Tibial artery (tissue), 4 donors: ENCODE measurements around the gene PCSK5.

Source experiments
- DNase-seq, 2 donors: peaks; one replicate each; pipeline ENCODE4 v3.0.0-alpha.2; 2019
- H3K27ac ChIP-seq, 2 donors: fragments of 200-600 bp; sonication (generic) in 1 of 2; 1 replicate in 1 of 2; 2 replicates in 1 of 2; pipeline ENCODE4 v1.5.1; 2018 to 2019; ENCODE audit warnings: mild to moderate bottlenecking in 1 of 2
- H3K27me3 ChIP-seq, 2 donors: fragments of 200-600 bp; sonication (generic) in 1 of 2; one replicate each; pipeline versions ENCODE4 v1.5.1 to v1.6.0; 2016 to 2019
- H3K36me3 ChIP-seq, 3 donors: fragments of 200-600 bp; sonication (generic) in 2 of 3; one replicate each; pipeline ENCODE4 v1.5.1; 2016 to 2019; ENCODE audit warnings: mild to moderate bottlenecking in 2 of 3
- H3K4me1 ChIP-seq, 4 donors: fragments of 200-600 bp; sonication (generic) in 2 of 4; 1 replicate in 3 of 4; 2 replicates in 1 of 4; pipeline ENCODE4 v1.5.1; 2016 to 2019
- H3K4me3 ChIP-seq, 2 donors: fragments of 200-600 bp; sonication (generic) in 1 of 2; 1 replicate in 1 of 2; 2 replicates in 1 of 2; pipeline ENCODE4 v1.5.1; 2018 to 2019; ENCODE audit warnings: mild to moderate bottlenecking in 2 of 2
- H3K9me3 ChIP-seq, 3 donors: fragments of 200-600 bp; sonication (generic) in 1 of 3; one replicate each; pipeline ENCODE4 v1.5.1; 2016 to 2019
- intact Hi-C: fragments of 100-400 bp; cut with DNase I; formaldehyde crosslinking; loops from one replicate; pipeline ENCODE4 v1.15.0; 2023; ENCODE audit warnings: low total_unique reads
- TF ChIP-seq, protein P1 (sequence below), 2 experiments: fragments of 200-600 bp in 1 of 2; fragments of 450-650 bp in 1 of 2; IDR thresholded peaks; one replicate each; pipeline ENCODE4 v1.5.1; 2017 to 2019; ENCODE audit warnings: antibody characterized with exemption in 2 of 2, mild to moderate bottlenecking in 1 of 2, moderate library complexity in 1 of 2

The PCSK5 gene

GRCh38 chr9:76036762-76037161, 146.3 kb downstream of the PCSK5 start:
- TF ChIP-seq, protein P1, sequence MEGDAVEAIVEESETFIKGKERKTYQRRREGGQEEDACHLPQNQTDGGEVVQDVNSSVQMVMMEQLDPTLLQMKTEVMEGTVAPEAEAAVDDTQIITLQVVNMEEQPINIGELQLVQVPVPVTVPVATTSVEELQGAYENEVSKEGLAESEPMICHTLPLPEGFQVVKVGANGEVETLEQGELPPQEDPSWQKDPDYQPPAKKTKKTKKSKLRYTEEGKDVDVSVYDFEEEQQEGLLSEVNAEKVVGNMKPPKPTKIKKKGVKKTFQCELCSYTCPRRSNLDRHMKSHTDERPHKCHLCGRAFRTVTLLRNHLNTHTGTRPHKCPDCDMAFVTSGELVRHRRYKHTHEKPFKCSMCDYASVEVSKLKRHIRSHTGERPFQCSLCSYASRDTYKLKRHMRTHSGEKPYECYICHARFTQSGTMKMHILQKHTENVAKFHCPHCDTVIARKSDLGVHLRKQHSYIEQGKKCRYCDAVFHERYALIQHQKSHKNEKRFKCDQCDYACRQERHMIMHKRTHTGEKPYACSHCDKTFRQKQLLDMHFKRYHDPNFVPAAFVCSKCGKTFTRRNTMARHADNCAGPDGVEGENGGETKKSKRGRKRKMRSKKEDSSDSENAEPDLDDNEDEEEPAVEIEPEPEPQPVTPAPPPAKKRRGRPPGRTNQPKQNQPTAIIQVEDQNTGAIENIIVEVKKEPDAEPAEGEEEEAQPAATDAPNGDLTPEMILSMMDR (IDR thresholded peaks at IDR 0.05): no peak
- peaks cover 0 to 11% (median 5%) of the 10 kb centered on the region in 4 donors for H3K4me1 ChIP-seq
- no peak overlapping the region for H3K4me3 ChIP-seq
- H3K36me3 ChIP-seq: peaks cover 0 to 13% (median 6%) of the 10 kb centered on the region in 3 donors
- intact Hi-C loops: no loop called here
- no peak overlapping the region for H3K27ac ChIP-seq
- no peaks in the 10 kb centered on the region for H3K9me3 ChIP-seq
- no peaks in the 10 kb centered on the region for H3K27me3 ChIP-seq
- no peak for DNase-seq

DNA sequence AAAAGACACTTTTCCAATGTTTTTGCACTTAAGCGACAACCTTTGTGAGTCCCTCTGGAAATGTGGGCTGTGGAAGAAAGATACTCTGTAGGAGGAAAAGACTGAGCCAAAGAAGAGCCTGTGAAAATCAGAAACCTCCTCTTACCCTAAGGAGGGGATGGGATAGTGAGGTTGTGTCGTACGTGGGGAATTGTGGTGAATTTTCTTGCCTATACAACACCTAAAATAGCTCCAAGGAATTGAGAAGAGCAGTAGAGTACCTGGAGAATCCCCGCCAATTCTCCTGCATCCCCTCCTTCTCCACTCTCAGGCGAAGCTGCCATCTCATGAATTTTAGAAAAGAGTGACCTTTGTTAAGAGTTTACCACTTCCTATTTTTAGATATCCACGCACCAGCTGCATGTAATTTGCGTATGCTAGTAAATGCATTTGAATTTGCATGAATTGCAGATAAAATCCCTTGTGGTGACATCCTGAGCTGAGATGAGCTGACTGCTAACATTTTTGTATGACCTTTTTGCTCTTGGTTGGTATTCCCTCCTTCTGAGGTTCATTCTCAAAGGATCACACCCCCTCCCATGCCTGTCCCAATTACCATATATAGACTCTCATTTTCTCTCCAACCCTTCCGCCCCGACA, 147.2 kb downstream of the PCSK5 start:
- intact Hi-C loops: no loop called here
- H3K27me3 ChIP-seq: no peaks in the 10 kb centered on the region
- H3K27ac ChIP-seq: no peak overlapping the region
- no peaks in the 10 kb centered on the region for H3K9me3 ChIP-seq
- peaks cover 0 to 2% (median 1%) of the 10 kb centered on the region in 4 donors for H3K4me1 ChIP-seq
- TF ChIP-seq, protein P1 (IDR thresholded peaks at IDR 0.05): no peak
- no peak overlapping the region for H3K4me3 ChIP-seq
- H3K36me3 ChIP-seq: peaks cover 0 to 13% (median 6%) of the 10 kb centered on the region in 3 donors
- DNase-seq: no peak

DNA sequence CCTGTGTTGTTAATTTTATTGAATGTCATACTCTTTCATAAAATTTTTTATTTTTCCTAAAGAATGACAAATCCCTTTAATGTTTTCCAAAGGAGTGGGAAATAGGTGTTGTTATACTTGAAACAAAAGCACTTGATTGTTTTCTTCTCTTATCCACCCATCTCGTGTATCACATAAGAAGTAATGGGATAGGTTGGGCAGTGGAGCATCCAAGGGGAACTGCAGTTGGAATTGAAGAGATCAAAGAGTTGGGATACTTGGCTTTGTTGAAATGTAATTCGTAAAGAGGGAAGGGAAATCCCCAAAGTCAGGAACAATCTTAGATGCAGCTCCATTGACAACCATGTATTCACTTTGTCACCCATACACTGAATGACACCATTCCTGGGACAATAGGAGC, 148.0 kb downstream of the PCSK5 start:
- Histone ChIP-seq H3K27ac (no peak overlapping the region), H3K9me3 (no peaks in the 10 kb centered on the region), H3K4me1 (no peaks in the 10 kb centered on the region), H3K4me3 (no peak overlapping the region), H3K36me3 (peaks cover 0 to 13% (median 6%) of the 10 kb centered on the region in 3 donors), H3K27me3 (no peaks in the 10 kb centered on the region)
- TF ChIP-seq, protein P1 (IDR thresholded peaks at IDR 0.05): no peak
- DNase-seq: no peak
- intact Hi-C loops: no loop called here

GRCh38 chr9:76044266-76044819, 153.9 kb downstream of the PCSK5 start:
- DNase-seq: no peak
- TF ChIP-seq, protein P1 (IDR thresholded peaks at IDR 0.05): no peak

DNA sequence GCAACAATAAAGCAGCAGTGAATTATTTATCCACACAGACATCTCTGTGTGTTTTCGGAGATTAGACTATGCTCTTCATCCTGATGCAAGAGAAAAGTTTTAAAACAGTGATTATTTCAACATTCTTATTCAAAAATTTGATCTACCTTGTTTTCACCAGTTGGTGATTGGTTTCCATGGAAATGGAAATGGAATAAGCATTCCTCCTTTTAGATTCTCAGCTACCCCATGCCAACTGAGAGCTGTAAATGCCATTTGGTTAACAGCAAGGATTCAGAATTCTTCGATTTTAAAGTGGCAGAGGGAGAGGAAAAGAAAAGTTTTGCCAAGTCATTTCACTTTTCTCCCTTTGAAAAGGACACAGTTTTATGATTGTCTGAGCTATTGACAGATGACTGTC, 154.7 kb downstream of the PCSK5 start:
- no peak overlapping the region for H3K27ac ChIP-seq
- intact Hi-C loops: no loop called here
- no peaks in the 10 kb centered on the region for H3K27me3 ChIP-seq
- H3K4me3 ChIP-seq: no peak overlapping the region
- no peak for DNase-seq
- H3K9me3 ChIP-seq: no peaks in the 10 kb centered on the region
- peaks cover 0 to 5% (median 2%) of the 10 kb centered on the region in 4 donors for H3K4me1 ChIP-seq
- TF ChIP-seq, protein P1 (IDR thresholded peaks at IDR 0.05): no peak
- no peaks in the 10 kb centered on the region for H3K36me3 ChIP-seq

More at GRCh38 chr9:76044266-76044819, 153.9 kb downstream of the PCSK5 start:
- Histone ChIP-seq H3K4me3 (no peak overlapping the region), H3K4me1 (peaks cover 0 to 5% (median 2%) of the 10 kb centered on the region in 4 donors), H3K27ac (no peak overlapping the region), H3K9me3 (no peaks in the 10 kb centered on the region), H3K36me3 (no peaks in the 10 kb centered on the region), H3K27me3 (no peaks in the 10 kb centered on the region)
- intact Hi-C loops: no loop called here
